Measurements from ENCODE around the gene IGSF21. TPM values are rescaled to one million over a fixed set of nuclear protein-coding genes. Genes with fewer than 3 reads are reported as not detected.

The IGSF21 gene
- total and polyA plus RNA-seq, 7 experiments from 2014 or later = not detected

DNA sequence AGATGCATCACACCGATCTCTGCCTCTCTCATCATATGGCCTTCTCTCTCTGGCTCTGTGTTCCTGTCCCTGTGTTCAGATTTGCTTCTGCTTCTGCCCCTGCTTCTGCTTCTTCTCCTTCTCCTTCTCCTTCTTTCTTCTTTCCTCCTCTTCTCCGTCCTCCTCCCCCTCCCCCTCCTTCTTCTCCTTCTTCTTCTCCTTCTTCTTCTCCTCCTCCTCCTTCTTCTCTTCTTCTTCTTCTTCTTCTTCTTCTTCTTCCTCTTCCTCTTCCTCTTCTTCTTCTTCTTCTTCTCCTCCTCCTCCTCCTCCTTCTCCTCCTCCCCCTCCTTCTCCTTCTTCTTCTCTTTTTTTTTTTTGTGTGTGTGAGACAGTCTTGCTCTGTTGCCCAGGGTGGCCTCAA, 233.2 kb downstream of the IGSF21 start:
- DNase-seq (no peak), ATAC-seq (no peak)
- peaks cover 0 to 27% (median under 1%) of the 10 kb centered on the region in 5 donors for H3K27me3 Mint-ChIP-seq
- CTCF ChIA-PET = no interaction called here
- intact Hi-C loops (cut with micrococcal nuclease) = no loop called here
- peaks cover 0 to 8% (median 0%) of the 10 kb centered on the region in 11 donors for H3K9me3 Mint-ChIP-seq
- H3K4me1 Mint-ChIP-seq = no peaks in the 10 kb centered on the region
- POLR2A ChIA-PET = no interaction called here
- Histone ChIP-seq H3K4me3 (ENCODE audit: low read length) (no peak overlapping the region), H3K27ac (ENCODE audit: low read depth, low read length) (no peak overlapping the region), H3K36me3 (ENCODE audit: control insufficient read depth in 2 of 3, insufficient read depth in 3 of 3, low read length in 3 of 3) (no peaks in the 10 kb centered on the region), H3K4me1 (ENCODE audit: control insufficient read depth in 2 of 2, insufficient read depth in 2 of 2, low read length in 2 of 2) (no peaks in the 10 kb centered on the region), H3K9me3 (ENCODE audit: control insufficient read depth in 2 of 3, low read length in 3 of 3) (no peaks in the 10 kb centered on the region), H3K27me3 (ENCODE audit: control insufficient read depth in 2 of 2, insufficient read depth in 2 of 2, low read length in 2 of 2) (no peaks in the 10 kb centered on the region)
- no peaks in the 10 kb centered on the region for H3K36me3 Mint-ChIP-seq
- H3K27ac Mint-ChIP-seq = no peak overlapping the region
- H3K4me3 Mint-ChIP-seq = no peak overlapping the region

DNA sequence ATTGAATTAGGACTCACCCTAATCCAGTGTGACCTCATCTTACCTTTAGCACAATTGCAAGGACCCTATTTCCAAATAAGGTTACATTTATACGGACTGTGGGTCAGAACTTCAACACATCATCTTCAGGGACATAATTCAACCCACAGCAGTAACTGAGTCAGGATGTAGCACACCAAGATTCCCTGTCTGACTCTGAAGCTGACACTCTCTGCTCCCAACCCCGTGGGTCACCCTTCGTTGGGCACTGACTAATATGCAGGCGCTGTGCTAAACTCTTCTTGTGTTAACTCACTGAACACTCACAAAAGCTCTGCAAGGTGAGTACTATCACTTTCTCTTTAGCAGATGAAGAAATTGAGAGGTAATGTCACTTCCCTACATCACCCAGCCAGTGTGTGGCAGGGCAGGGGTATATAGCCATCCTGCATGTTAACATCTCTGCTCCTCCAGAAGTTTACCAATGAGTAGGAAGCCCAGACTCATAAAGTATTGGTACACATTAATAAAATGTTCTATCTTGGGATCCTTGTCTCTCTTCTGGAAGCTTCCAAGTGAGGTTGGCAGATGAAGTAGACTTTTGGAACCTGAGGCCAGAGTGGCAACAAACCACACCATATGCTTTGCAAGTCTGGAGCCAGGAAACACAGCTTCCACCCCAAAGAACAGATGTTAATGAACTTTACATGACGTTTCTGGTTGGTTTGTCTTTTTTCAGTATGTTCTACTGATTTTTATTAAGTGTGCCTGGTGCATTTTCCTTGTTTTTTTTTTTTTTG, 233.9 kb downstream of the IGSF21 start:
- no peak overlapping the region for H3K27ac ChIP-seq (ENCODE audit: low read depth, low read length)
- ATAC-seq (no peak), DNase-seq (no peak)
- H3K4me1 ChIP-seq (ENCODE audit: control insufficient read depth in 2 of 2, insufficient read depth in 2 of 2, low read length in 2 of 2) = no peaks in the 10 kb centered on the region
- Mint-ChIP-seq H3K4me1 (no peaks in the 10 kb centered on the region), H3K4me3 (no peak overlapping the region), H3K9me3 (peaks cover 0 to 8% (median 0%) of the 10 kb centered on the region in 11 donors), H3K27ac (no peak overlapping the region), H3K27me3 (peaks cover 0 to 29% (median 7%) of the 10 kb centered on the region in 5 donors), H3K36me3 (no peaks in the 10 kb centered on the region)
- ChIA-PET POLR2A (no interaction called here), CTCF (no interaction called here)
- H3K9me3 ChIP-seq (ENCODE audit: control insufficient read depth in 2 of 3, low read length in 3 of 3) = no peaks in the 10 kb centered on the region
- no peaks in the 10 kb centered on the region for H3K36me3 ChIP-seq (ENCODE audit: control insufficient read depth in 2 of 3, insufficient read depth in 3 of 3, low read length in 3 of 3)
- intact Hi-C loops (cut with micrococcal nuclease) = no loop called here
- no peak overlapping the region for H3K4me3 ChIP-seq (ENCODE audit: low read length)
- H3K27me3 ChIP-seq (ENCODE audit: control insufficient read depth in 2 of 2, insufficient read depth in 2 of 2, low read length in 2 of 2) = no peaks in the 10 kb centered on the region

DNA sequence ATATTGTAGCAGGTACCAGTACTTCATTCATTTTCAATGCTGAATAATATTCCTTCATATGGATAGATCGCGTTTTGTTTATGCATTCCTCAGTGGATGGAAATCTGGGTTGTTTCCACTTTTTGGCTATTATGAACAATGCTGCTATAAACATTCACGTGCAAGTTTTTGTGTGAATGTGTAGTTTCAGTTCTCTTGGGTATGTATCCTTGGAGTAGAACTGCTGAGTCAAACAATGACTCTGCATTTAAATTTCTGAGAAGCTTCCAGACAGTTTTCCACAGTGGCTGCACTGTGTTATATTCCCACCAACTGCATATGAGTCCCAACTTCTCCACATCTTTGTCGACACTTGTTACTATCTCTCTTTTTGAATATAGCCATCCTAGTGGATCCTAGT, 235.1 kb downstream of the IGSF21 start:
- H3K27me3 Mint-ChIP-seq = peaks cover 0 to 29% (median 8%) of the 10 kb centered on the region in 5 donors
- intact Hi-C loops (cut with micrococcal nuclease) = no loop called here
- peaks cover 0 to 8% (median 0%) of the 10 kb centered on the region in 11 donors for H3K9me3 Mint-ChIP-seq
- ATAC-seq (no peak), DNase-seq (no peak)
- H3K36me3 ChIP-seq (ENCODE audit: control insufficient read depth in 2 of 3, insufficient read depth in 3 of 3, low read length in 3 of 3) = no peaks in the 10 kb centered on the region
- H3K27me3 ChIP-seq (ENCODE audit: control insufficient read depth in 2 of 2, insufficient read depth in 2 of 2, low read length in 2 of 2) = no peaks in the 10 kb centered on the region
- H3K4me3 ChIP-seq (ENCODE audit: low read length) = no peak overlapping the region
- H3K4me1 ChIP-seq (ENCODE audit: control insufficient read depth in 2 of 2, insufficient read depth in 2 of 2, low read length in 2 of 2) = no peaks in the 10 kb centered on the region
- H3K36me3 Mint-ChIP-seq = no peaks in the 10 kb centered on the region
- H3K4me1 Mint-ChIP-seq = no peaks in the 10 kb centered on the region
- no peak overlapping the region for H3K4me3 Mint-ChIP-seq
- ChIA-PET POLR2A (no interaction called here), CTCF (no interaction called here)
- no peak overlapping the region for H3K27ac ChIP-seq (ENCODE audit: low read depth, low read length)
- H3K9me3 ChIP-seq (ENCODE audit: control insufficient read depth in 2 of 3, low read length in 3 of 3) = no peaks in the 10 kb centered on the region
- H3K27ac Mint-ChIP-seq = no peak overlapping the region

DNA sequence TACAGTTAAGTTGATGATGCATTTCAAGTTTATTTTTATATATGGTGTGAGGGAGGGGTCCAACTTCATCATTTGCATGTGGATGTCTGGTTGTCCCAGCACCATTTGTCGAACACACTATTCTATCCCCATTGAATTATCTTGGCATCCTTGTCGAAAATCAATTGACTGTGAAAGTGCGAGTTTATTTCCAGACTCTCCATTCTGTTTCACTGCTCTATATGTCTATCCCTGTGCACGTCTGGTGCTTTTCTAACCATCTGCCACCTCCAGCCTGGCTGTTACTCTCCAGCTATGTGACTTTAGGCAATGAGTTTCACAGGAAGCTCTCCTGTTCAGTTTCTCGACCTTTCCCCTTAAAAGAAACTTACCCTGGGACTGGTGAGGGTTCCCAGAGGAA, 236.0 kb downstream of the IGSF21 start:
- intact Hi-C loops (cut with micrococcal nuclease) = no loop called here
- Mint-ChIP-seq H3K36me3 (no peaks in the 10 kb centered on the region), H3K27me3 (peaks cover 0 to 29% (median 8%) of the 10 kb centered on the region in 5 donors), H3K27ac (no peak overlapping the region), H3K4me3 (no peak overlapping the region), H3K9me3 (peaks cover 0 to 8% (median 0%) of the 10 kb centered on the region in 11 donors), H3K4me1 (no peaks in the 10 kb centered on the region)
- ATAC-seq (no peak), DNase-seq (no peak)
- POLR2A ChIA-PET = no interaction called here
- CTCF ChIA-PET = no interaction called here
- Histone ChIP-seq H3K4me3 (ENCODE audit: low read length) (no peak overlapping the region), H3K4me1 (ENCODE audit: control insufficient read depth in 2 of 2, insufficient read depth in 2 of 2, low read length in 2 of 2) (no peaks in the 10 kb centered on the region), H3K27me3 (ENCODE audit: control insufficient read depth in 2 of 2, insufficient read depth in 2 of 2, low read length in 2 of 2) (no peaks in the 10 kb centered on the region), H3K9me3 (ENCODE audit: control insufficient read depth in 2 of 3, low read length in 3 of 3) (no peaks in the 10 kb centered on the region), H3K36me3 (ENCODE audit: control insufficient read depth in 2 of 3, insufficient read depth in 3 of 3, low read length in 3 of 3) (no peaks in the 10 kb centered on the region), H3K27ac (ENCODE audit: low read depth, low read length) (no peak overlapping the region)

DNA sequence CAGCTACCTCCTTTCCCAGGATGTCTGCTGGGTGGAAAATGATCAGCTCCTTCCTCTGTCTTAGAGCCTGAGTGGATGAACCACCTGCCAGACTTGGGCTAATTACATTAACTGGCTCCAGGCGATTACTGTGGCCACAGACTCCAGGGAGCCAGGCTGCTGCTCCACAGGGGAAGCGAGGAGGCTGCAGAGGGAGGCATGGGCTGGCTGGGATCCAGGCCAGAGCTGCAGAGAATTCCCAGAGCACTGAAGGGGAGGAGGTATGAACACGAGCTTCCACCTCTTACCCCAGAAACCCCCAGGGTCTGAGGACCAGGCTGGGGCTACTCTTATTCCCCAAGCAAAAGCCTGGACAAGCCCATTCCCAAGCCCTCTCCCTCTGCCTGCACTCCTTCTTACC, 237.2 kb downstream of the IGSF21 start:
- Histone ChIP-seq H3K27ac (ENCODE audit: low read depth, low read length) (no peak overlapping the region), H3K9me3 (ENCODE audit: control insufficient read depth in 2 of 3, low read length in 3 of 3) (no peaks in the 10 kb centered on the region), H3K4me1 (ENCODE audit: control insufficient read depth in 2 of 2, insufficient read depth in 2 of 2, low read length in 2 of 2) (no peaks in the 10 kb centered on the region), H3K4me3 (ENCODE audit: low read length) (no peak overlapping the region), H3K36me3 (ENCODE audit: control insufficient read depth in 2 of 3, insufficient read depth in 3 of 3, low read length in 3 of 3) (no peaks in the 10 kb centered on the region), H3K27me3 (ENCODE audit: control insufficient read depth in 2 of 2, insufficient read depth in 2 of 2, low read length in 2 of 2) (no peaks in the 10 kb centered on the region)
- ATAC-seq = no peak
- ChIA-PET POLR2A (no interaction called here), CTCF (no interaction called here)
- Mint-ChIP-seq H3K27me3 (peaks cover 0 to 37% (median 13%) of the 10 kb centered on the region in 5 donors), H3K4me1 (no peaks in the 10 kb centered on the region), H3K9me3 (peaks cover 0 to 8% (median 0%) of the 10 kb centered on the region in 11 donors), H3K27ac (no peak overlapping the region), H3K4me3 (no peak overlapping the region), H3K36me3 (no peaks in the 10 kb centered on the region)
- intact Hi-C loops (cut with micrococcal nuclease) = no loop called here
- DNase-seq = no peak

DNA sequence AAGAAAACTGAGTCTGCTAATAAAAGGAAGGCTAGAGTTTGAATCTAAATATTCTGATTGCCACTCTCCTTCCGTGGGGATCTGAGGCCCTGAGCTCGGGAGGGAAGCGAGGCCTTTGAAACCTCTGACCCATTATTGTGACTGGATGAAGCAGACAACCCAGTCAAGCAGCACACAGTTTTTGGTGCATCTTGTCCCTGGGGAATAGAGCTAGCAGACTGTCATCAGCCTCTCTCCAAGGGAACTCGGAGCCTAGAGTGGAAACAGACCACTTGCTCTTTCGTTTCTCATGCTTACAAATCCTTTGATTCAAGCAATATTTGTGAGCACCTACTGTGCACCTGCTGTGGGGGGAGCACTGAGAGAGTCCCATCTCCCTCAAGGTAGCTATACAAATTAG, 240.0 kb downstream of the IGSF21 start:
- CTCF ChIA-PET = no interaction called here
- ATAC-seq = no peak

DNA sequence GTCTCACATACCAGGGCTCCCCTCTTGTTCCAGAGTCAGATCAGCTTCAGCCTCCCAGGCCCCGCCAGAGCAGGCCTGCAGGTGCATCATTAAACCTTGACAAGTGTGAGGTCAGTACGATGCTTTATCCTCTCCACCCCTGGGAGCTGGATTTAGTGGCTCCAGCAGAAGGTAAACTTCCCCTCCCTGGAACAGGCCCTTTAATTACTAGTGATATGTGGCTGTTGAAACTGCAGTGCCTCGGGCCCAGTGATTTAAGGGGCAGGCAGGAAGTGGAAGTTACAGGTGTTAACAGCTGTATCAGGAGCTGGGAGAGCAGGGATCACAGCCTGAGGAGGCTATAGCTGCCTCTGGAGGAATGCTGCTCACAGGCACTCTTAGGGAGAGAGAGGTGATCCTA, 240.8 kb downstream of the IGSF21 start:
- H3K9me3 Mint-ChIP-seq = peaks cover 0 to 5% (median 0%) of the 10 kb centered on the region in 11 donors
- H3K27ac ChIP-seq (ENCODE audit: low read depth, low read length) = no peak overlapping the region
- intact Hi-C loops (cut with micrococcal nuclease) = no loop called here
- POLR2A ChIA-PET = no interaction called here
- H3K4me3 Mint-ChIP-seq = no peak overlapping the region
- DNase-seq = no peak
- no peaks in the 10 kb centered on the region for H3K9me3 ChIP-seq (ENCODE audit: control insufficient read depth in 2 of 3, low read length in 3 of 3)
- CTCF ChIA-PET = no interaction called here
- peaks cover 0 to 2% (median 0%) of the 10 kb centered on the region in 5 donors for H3K36me3 Mint-ChIP-seq
- H3K36me3 ChIP-seq (ENCODE audit: control insufficient read depth in 2 of 3, insufficient read depth in 3 of 3, low read length in 3 of 3) = no peaks in the 10 kb centered on the region
- no peak for ATAC-seq
- H3K27me3 Mint-ChIP-seq = peaks cover 5 to 39% (median 21%) of the 10 kb centered on the region in 5 donors
- H3K4me1 ChIP-seq (ENCODE audit: control insufficient read depth in 2 of 2, insufficient read depth in 2 of 2, low read length in 2 of 2) = no peaks in the 10 kb centered on the region
- no peak overlapping the region for H3K4me3 ChIP-seq (ENCODE audit: low read length)
- peaks cover 0 to 3% of the 10 kb centered on the region in 2 donors for H3K27me3 ChIP-seq (ENCODE audit: control insufficient read depth in 2 of 2, insufficient read depth in 2 of 2, low read length in 2 of 2)
- no peaks in the 10 kb centered on the region for H3K4me1 Mint-ChIP-seq
- H3K27ac Mint-ChIP-seq = no peak overlapping the region

More for the DNA sequence above, 240.0 kb downstream of the IGSF21 start:
- POLR2A ChIA-PET = no interaction called here
- H3K4me3 ChIP-seq (ENCODE audit: low read length) = no peak overlapping the region
- no peaks in the 10 kb centered on the region for H3K9me3 ChIP-seq (ENCODE audit: control insufficient read depth in 2 of 3, low read length in 3 of 3)
- no peaks in the 10 kb centered on the region for H3K36me3 Mint-ChIP-seq
- peaks cover 0 to 8% (median 0%) of the 10 kb centered on the region in 11 donors for H3K9me3 Mint-ChIP-seq
- intact Hi-C loops (cut with micrococcal nuclease) = no loop called here
- H3K27ac ChIP-seq (ENCODE audit: low read depth, low read length) = no peak overlapping the region
- no peak overlapping the region for H3K4me3 Mint-ChIP-seq
- H3K4me1 Mint-ChIP-seq = no peaks in the 10 kb centered on the region
- no peaks in the 10 kb centered on the region for H3K4me1 ChIP-seq (ENCODE audit: control insufficient read depth in 2 of 2, insufficient read depth in 2 of 2, low read length in 2 of 2)
- DNase-seq = no peak
- H3K27me3 ChIP-seq (ENCODE audit: control insufficient read depth in 2 of 2, insufficient read depth in 2 of 2, low read length in 2 of 2) = no peaks in the 10 kb centered on the region
- H3K27ac Mint-ChIP-seq = no peak overlapping the region
- no peaks in the 10 kb centered on the region for H3K36me3 ChIP-seq (ENCODE audit: control insufficient read depth in 2 of 3, insufficient read depth in 3 of 3, low read length in 3 of 3)
- H3K27me3 Mint-ChIP-seq = peaks cover 5 to 36% (median 19%) of the 10 kb centered on the region in 5 donors
